ENCODE results near the gene TTC28.

Gene TTC28

GRCh38 chr22:28031383-28031922 lies 648.2 kb downstream of the TTC28 start:
- no peak for DNase-seq

GRCh38 chr22:28030473-28030872 lies 649.2 kb downstream of the TTC28 start:
- no peak for DNase-seq

GRCh38 chr22:28029956-28030355 lies 649.7 kb downstream of the TTC28 start:
- DNase-seq, result no peak

GRCh38 chr22:28029201-28029948 lies 650.3 kb downstream of the TTC28 start:
- DNase-seq, result peak; percentile 14

- no peak for DNase-seq
Observed at GRCh38 chr22:28027453-28028448, 651.9 kb downstream of the TTC28 start.

- no peak for DNase-seq
Observed at GRCh38 chr22:28025866-28026575, 653.6 kb downstream of the TTC28 start.

DNA sequence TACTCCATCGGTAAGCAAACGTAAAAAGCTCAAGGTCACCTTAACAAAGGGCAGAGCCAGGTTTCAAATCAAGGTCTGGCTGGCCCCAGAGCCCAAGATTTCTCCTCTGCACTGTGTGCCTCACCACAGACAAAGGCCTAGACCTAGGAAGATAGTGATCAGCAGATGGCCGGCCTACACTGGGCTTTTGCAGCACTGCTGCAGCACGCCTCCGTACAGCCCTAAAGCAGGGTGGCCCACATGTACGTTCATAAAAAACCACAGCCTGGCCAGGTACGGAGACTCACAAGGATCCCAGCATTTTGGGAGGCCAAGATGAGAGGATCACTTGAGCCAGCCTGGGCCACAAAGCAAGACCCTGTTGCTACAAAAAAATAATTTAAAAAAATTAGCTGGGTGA lies 654.3 kb downstream of the TTC28 start:
- no peak for DNase-seq

GRCh38 chr22:28024422-28024888 lies 655.2 kb downstream of the TTC28 start:
- DNase-seq, result no peak

GRCh38 chr22:28023774-28024173 lies 655.9 kb downstream of the TTC28 start:
- no peak for DNase-seq

DNA sequence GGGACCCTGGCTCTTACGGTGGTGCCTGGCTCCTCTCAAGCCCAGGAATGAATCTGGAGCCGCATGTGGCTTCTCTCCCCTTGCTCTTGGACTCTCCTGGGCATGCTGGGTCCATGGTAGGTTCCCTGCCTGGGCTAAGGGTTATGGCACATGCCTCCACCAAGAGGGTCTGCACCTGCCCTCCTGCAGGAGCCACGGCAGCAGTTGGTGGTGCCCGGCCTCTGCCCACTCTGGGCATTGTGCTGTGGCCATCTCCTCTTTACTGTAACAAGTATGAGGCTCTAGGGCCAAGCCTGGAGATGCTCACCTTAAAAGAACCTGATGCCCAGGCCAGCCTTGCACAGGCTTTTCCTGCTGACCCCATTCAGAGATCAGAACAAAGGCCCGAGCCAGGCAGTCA lies 656.6 kb downstream of the TTC28 start:
- no peak for DNase-seq

DNA sequence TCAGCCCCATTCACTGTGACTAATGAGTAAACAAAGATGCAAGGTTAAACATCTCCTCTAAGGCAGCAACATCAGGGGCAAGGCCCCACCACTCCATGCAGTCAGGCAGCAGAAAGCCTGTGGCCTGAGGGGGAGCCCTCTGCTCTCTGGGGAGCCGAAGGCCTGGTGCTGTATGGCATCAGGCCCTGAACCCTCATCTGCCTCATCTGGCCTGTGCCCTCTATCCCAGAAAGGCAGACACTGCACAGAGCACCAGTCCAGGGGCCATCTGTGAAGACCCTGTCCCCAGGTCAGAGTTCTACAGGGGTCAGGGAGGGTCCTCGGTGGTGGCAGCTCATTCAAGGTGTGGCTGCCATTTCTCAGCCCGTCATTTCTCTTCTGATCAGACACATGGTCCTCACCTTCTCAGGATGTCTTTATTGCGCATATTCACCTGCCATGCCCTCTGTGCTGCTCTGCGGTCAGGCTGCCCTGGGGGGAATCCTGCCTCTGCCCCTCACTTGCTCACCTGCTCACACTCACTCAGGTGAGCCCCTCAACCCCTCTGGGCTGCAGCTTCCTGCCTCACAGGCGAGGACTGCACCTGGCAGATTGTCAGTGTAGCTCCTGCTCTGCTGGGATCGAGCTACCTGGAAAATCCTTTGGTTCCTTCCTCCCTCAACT lies 657.5 kb downstream of the TTC28 start:
- no peak for DNase-seq

GRCh38 chr22:28021116-28021997 lies 658.3 kb downstream of the TTC28 start:
- DNase-seq, result no peak

DNA sequence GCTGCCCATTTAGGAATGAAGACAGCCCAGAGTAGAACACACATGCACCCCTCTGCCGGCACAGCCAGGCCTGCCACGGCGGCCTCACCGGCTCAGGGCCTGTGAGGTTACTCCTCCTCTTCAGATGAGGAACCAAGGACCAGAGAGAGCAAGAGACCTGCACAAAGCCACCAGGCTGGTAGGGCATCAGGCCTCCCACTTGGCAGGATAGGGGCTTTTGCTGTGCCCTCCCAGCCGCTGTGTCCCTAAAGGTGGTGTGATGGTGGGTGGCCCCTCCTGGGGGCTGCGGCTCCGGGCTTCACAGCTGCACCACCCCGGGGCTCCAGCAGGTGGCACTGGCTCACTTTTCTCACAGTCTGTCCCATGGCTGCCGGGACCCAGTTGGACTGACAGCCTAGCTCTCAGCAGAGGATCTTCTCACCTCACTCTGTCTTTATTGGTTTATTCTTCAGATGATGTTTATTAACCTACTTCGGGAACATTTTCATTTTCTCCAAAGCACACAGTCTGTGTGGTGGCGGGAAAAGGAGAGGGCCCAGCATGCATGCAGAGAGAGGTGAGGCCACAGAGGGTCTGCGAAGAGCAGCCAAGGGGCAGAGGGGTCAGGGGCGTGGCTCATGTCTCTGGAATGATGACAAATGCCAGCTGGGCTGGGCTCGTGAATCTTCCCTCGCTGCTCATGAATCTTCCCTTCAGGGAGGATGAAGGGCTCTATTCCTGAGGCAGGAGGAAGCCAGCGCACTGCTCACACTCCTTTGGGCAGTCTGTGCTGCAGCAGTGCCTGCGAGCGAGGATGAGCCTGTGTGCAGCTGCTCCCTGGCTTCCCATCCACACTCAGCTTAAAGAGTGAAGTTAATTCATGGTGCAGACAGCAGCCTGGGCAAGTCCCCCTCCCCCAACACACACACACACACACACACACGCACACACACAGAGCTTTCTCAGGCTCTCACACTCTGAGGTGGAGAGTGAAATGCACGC lies 659.5 kb downstream of the TTC28 start:
- peak; percentile 56 for DNase-seq

- DNase-seq, result no peak
Observed at GRCh38 chr22:28019360-28019759, 660.3 kb downstream of the TTC28 start.

DNA sequence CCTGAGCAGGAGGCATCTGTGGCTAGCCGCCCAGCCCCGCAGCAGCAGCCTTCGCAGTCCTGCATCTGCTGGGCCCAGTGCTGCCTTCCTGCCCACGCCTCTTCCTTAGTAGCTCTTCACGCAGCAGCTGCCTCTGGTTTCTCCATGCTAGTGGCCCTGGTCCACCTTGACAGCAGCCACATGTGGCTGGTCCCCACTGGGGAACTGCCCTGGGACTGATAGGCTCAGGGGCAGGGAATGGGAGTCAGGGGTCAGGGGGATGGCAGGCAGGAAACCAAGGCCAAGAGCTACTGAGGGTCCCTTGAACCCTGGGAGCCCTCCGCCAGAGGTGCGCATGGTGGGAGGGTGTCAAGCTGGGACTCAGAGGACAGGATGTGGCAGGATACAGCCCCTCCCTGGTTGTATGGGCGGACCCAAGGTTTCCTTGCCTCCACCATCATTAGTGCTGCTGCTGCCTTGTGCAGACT lies 661.1 kb downstream of the TTC28 start:
- DNase-seq, result no peak

DNA sequence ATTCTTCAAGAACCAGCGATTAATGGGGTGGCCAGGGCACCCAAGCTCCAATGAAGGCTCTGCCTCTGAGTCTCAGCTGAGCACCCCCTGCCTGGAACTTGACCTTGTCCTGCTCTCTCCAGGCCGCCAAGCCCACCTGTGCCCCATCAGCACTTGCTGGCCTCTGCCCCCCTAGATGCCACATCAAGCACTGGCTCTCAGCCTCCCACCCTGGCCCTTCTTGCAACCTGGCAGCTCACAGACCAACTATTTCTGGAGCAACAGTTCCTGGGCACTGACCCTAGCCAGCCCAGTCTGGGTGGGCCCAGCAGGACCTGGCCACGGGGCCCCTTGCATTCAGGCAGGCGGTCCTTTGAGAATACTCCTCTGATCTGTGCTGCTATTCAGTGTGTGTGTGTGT lies 661.8 kb downstream of the TTC28 start:
- DNase-seq, result no peak

- DNase-seq, result no peak
Observed at GRCh38 chr22:28017558-28017820, 662.2 kb downstream of the TTC28 start.

DNA sequence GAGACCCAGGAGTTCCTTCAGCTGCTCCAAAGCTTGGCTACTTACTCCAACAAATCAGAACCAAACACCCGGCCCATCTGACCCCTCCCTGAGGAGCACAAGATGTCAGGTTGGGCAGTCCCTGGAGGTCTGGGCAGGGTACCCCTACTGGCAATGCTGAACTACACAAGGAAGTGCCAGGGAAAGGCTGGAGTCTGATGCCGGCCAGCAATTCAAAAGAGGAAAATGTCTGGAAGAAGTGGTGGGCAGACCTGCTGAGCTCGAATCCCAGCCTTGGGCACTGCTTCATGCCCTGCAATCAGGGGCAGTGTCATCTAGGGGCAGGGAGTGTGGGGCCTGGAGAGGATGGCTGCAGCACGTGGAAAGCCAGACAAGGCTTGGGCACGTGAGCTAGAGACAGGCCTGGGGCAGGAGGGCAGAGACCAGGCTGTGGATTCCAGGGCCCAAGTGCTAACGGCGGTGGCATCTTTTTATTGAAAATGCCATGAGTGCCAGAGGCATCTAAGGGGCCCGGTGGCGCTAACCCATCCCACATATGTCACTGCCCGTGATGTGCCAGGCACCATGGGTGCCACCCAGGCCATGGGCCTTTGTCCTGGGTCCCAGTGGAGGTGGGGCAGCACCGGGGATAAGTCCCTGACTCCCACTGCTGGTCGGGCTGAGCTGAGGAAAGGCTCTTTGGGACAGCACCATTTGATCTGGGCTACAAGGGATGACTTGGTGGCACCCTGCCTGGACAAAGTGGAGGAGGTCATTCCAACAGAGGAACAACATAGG lies 662.7 kb downstream of the TTC28 start:
- DNase-seq, result no peak
